ENCODE data around the gene DSCAM. TPM values are rescaled to one million over a fixed set of nuclear protein-coding genes. Genes with fewer than 3 reads are reported as not detected.

Gene DSCAM
- total and polyA plus RNA-seq, 4 donors = 0.02 to 0.25 (median 0.09) TPM

DNA sequence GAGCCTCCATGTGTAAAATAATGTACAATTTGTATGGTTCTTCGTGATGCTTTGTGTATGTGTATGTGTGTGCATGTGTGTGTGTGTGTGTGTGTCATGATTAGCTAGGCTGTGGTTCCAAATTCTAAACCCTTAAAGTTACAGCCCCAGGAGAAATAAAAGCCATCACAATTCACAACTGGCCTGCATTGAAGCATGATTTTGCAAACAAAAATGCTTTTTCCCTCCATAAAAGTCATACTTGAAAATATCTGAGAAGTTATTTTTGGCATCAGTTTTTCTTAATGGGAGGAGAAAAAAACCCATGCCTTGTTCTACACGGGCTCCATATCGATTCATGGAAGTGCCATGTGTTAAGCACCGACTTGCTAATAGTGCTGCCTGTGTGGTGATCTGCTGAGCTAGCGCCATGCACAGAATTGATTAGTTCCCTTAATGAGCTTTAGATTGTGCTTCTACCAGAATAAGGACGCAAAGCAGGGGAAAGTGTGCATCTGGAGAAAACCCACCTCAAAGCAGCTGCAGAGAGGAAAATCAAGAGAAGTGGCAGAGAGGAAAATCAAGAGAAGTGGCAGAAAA is 207.3 kb downstream of the DSCAM start:
- H3K4me3 ChIP-seq = no peak overlapping the region
- peak in 1 of 3 donors; percentile 34 for DNase-seq
- no peaks in the 10 kb centered on the region for H3K36me3 ChIP-seq (ENCODE audit: control insufficient read depth in 4 of 4, insufficient read depth in 4 of 4, low read length in 4 of 4)
- H3K4me1 ChIP-seq (ENCODE audit: control insufficient read depth in 5 of 5, insufficient read depth in 5 of 5, low read length in 5 of 5) = peaks cover 0 to 28% (median 0%) of the 10 kb centered on the region in 5 donors
- TF ChIP-seq, protein P1, sequence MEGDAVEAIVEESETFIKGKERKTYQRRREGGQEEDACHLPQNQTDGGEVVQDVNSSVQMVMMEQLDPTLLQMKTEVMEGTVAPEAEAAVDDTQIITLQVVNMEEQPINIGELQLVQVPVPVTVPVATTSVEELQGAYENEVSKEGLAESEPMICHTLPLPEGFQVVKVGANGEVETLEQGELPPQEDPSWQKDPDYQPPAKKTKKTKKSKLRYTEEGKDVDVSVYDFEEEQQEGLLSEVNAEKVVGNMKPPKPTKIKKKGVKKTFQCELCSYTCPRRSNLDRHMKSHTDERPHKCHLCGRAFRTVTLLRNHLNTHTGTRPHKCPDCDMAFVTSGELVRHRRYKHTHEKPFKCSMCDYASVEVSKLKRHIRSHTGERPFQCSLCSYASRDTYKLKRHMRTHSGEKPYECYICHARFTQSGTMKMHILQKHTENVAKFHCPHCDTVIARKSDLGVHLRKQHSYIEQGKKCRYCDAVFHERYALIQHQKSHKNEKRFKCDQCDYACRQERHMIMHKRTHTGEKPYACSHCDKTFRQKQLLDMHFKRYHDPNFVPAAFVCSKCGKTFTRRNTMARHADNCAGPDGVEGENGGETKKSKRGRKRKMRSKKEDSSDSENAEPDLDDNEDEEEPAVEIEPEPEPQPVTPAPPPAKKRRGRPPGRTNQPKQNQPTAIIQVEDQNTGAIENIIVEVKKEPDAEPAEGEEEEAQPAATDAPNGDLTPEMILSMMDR (IDR thresholded peaks at IDR 0.05; ENCODE audit: control extremely low read depth, extremely low read depth) = no peak
- peaks cover 0 to 4% (median 1%) of the 10 kb centered on the region in 4 donors for H3K9me3 ChIP-seq (ENCODE audit: control insufficient read depth in 4 of 4, insufficient read depth in 3 of 4, low read length in 3 of 4)
- H3K27ac ChIP-seq (ENCODE audit: low read depth in 1 of 2, low read length in 1 of 2) = no peak overlapping the region
- H3K27me3 ChIP-seq (ENCODE audit: control insufficient read depth in 3 of 3, insufficient read depth in 3 of 3, low read length in 2 of 3) = no peaks in the 10 kb centered on the region
- no peak overlapping the region for H3K9ac ChIP-seq (ENCODE audit: insufficient read depth in 1 of 2, low read length in 2 of 2)
- ATAC-seq (ENCODE audit: insufficient read depth, low FRiP score) = no peak
- WGBS, 2 donors = 70 to 87% methylated on average over 6 of the region's 6 CpGs

DNA sequence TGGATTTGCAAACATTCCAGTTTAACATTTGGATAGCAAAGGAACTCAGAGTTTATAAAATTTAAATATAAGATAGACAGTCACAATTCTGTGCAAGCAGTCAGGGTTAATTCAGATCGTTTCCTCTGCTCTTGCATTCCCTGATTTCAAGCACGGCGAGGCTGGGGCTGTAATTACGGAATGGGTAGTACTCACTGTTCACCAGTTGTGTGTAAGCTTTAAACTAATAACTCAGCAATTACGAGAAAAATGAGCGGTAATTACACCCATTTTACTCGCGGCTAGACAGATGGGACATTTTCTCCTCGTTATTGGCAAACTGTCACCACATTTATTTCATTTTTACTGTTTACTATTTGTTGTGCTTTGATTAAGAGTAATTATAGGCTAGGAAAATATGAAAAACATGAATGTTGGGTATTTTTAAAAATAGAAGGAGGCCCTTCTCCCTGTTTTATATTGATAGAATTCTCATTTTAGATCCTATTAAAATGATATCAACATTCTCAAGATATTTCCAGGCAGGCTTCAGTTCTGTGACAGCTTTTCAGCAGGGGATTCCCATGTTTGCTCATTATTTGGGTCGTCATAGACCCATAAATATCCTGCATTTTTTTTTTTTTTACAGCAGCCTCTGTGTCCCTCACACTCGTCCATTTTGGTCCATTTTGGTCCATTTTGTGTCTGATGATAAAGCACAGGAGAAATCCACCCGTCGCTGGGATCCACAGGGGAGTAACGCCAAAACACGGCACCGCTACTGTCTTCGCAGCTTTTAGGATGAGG is 208.3 kb downstream of the DSCAM start:
- DNase-seq (peak; percentile 44 to 54 (median 47)), ATAC-seq (ENCODE audit: insufficient read depth, low FRiP score) (no peak)
- H3K4me1 ChIP-seq (ENCODE audit: control insufficient read depth in 5 of 5, insufficient read depth in 5 of 5, low read length in 5 of 5) = peaks cover 0 to 28% (median 0%) of the 10 kb centered on the region in 5 donors
- TF ChIP-seq, protein P1 (IDR thresholded peaks at IDR 0.05; ENCODE audit: control extremely low read depth, extremely low read depth) = no peak
- no peaks in the 10 kb centered on the region for H3K27me3 ChIP-seq (ENCODE audit: control insufficient read depth in 3 of 3, insufficient read depth in 3 of 3, low read length in 2 of 3)
- 81 to 85% methylated on average over 17 of the region's 17 CpGs for WGBS, 2 donors
- no peak overlapping the region for H3K27ac ChIP-seq (ENCODE audit: low read depth in 1 of 2, low read length in 1 of 2)
- H3K4me3 ChIP-seq = no peak overlapping the region
- peaks cover 0 to 2% (median 0%) of the 10 kb centered on the region in 4 donors for H3K9me3 ChIP-seq (ENCODE audit: control insufficient read depth in 4 of 4, insufficient read depth in 3 of 4, low read length in 3 of 4)
- H3K36me3 ChIP-seq (ENCODE audit: control insufficient read depth in 4 of 4, insufficient read depth in 4 of 4, low read length in 4 of 4) = no peaks in the 10 kb centered on the region
- H3K9ac ChIP-seq (ENCODE audit: insufficient read depth in 1 of 2, low read length in 2 of 2) = no peak overlapping the region

DNA sequence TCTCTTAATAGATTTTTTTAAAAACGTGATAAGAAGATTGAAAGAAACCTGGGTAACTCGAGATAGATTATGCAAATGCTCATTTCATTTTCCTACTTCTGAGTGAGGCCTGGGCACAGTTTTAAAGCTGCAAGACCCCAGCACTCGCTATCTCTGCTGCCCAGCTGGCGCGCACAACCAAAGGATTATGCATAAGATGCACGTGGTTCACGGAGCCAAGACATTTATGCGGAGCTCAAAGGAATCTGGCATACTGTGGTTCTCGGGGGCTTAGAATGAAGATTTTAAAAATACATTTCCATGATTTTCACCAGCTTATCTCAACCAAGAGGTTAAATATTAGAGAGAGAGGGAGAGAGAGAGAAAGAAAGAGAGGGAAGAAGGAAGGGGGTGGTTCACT is 210.9 kb downstream of the DSCAM start:
- TF ChIP-seq, protein P1 (IDR thresholded peaks at IDR 0.05; ENCODE audit: control extremely low read depth, extremely low read depth) = no peak
- H3K27me3 ChIP-seq (ENCODE audit: control insufficient read depth in 3 of 3, insufficient read depth in 3 of 3, low read length in 2 of 3) = no peaks in the 10 kb centered on the region
- peak in 1 of 3 donors; percentile 27 for DNase-seq
- ATAC-seq (ENCODE audit: insufficient read depth, low FRiP score) = no peak
- no peak overlapping the region for H3K27ac ChIP-seq (ENCODE audit: low read depth in 1 of 2, low read length in 1 of 2)
- no peak overlapping the region for H3K9ac ChIP-seq (ENCODE audit: insufficient read depth in 1 of 2, low read length in 2 of 2)
- peaks cover 0 to 28% (median 0%) of the 10 kb centered on the region in 5 donors for H3K4me1 ChIP-seq (ENCODE audit: control insufficient read depth in 5 of 5, insufficient read depth in 5 of 5, low read length in 5 of 5)
- WGBS, 2 donors = 84 to 87% methylated on average over 9 of the region's 9 CpGs
- H3K9me3 ChIP-seq (ENCODE audit: control insufficient read depth in 4 of 4, insufficient read depth in 3 of 4, low read length in 3 of 4) = no peaks in the 10 kb centered on the region
- H3K4me3 ChIP-seq = no peak overlapping the region
- no peaks in the 10 kb centered on the region for H3K36me3 ChIP-seq (ENCODE audit: control insufficient read depth in 4 of 4, insufficient read depth in 4 of 4, low read length in 4 of 4)

Measured in lung (tissue), 12 donors.